Mesenchymal stem cell (in vitro differentiated cells and primary cell): ENCODE data around the gene RABGEF1.
"Not testable (repeated sequence)": the region's sequence is repeated elsewhere in the genome, so short reads cannot be mapped to it uniquely, and the experiment has no call there.

Source experiments
- DNase-seq: peaks from one replicate; pipeline ENCODE4 v3.0.0-alpha.2; 2013
- H2AFZ ChIP-seq: one replicate; pipeline ENCODE4 v1.6.1; 2013; ENCODE audit warnings: low read depth, mild to moderate bottlenecking, control low read depth, inconsistent platforms, low read length, moderate library complexity
- H2AK5ac ChIP-seq: 2 replicates; pipeline ENCODE4 v1.6.1; 2013; ENCODE audit warnings: low read length, moderate library complexity, mild to moderate bottlenecking, inconsistent platforms; ENCODE audit not compliant: severe bottlenecking
- H2BK120ac ChIP-seq: one replicate; pipeline ENCODE4 v1.6.1; 2013; ENCODE audit warnings: low read depth, mild to moderate bottlenecking, inconsistent platforms, low read length, moderate library complexity
- H2BK12ac ChIP-seq, 2 experiments: one replicate each; pipeline ENCODE4 v1.6.1; 2013; ENCODE audit warnings: inconsistent platforms in 2 of 2, low read length in 2 of 2, mild to moderate bottlenecking in 2 of 2, moderate library complexity in 2 of 2, control low read depth in 1 of 2
- H2BK15ac ChIP-seq: one replicate; pipeline ENCODE4 v1.6.1; 2013; ENCODE audit warnings: mild to moderate bottlenecking, low read depth, inconsistent platforms; ENCODE audit not compliant: poor library complexity, severe bottlenecking
- H2BK5ac ChIP-seq: 2 replicates; pipeline ENCODE4 v1.6.1; 2013; ENCODE audit warnings: low read depth, mild to moderate bottlenecking, low read length, control low read depth, inconsistent platforms; ENCODE audit not compliant: poor library complexity, severe bottlenecking
- H3K14ac ChIP-seq, 2 experiments: one replicate each; pipeline ENCODE4 v1.6.1; 2013; ENCODE audit warnings: inconsistent platforms in 2 of 2, low read length in 2 of 2, control low read depth in 1 of 2, mild to moderate bottlenecking in 1 of 2, moderate library complexity in 1 of 2
- H3K18ac ChIP-seq, 2 experiments: one replicate each; pipeline ENCODE4 v1.6.1; 2013; ENCODE audit warnings: inconsistent platforms in 2 of 2, low read length in 2 of 2, control low read depth in 1 of 2, low read depth in 1 of 2, mild to moderate bottlenecking in 1 of 2
- H3K23ac ChIP-seq, 2 experiments: one replicate each; pipeline ENCODE4 v1.6.1; 2013; ENCODE audit warnings: inconsistent platforms in 2 of 2, low read length in 2 of 2, mild to moderate bottlenecking in 2 of 2, moderate library complexity in 2 of 2, control low read depth in 1 of 2
- H3K27ac ChIP-seq: 2 replicates; pipeline ENCODE4 v1.5.1; 2013; ENCODE audit warnings: mild to moderate bottlenecking, moderate library complexity, low read length, control low read depth, inconsistent platforms; ENCODE audit not compliant: poor library complexity, severe bottlenecking
- H3K27me3 ChIP-seq, 2 experiments: 2 replicates each; pipeline versions ENCODE4 v1.6.1 to v1.7.0; 2013; ENCODE audit warnings: low read length in 2 of 2, mild to moderate bottlenecking in 2 of 2, moderate library complexity in 2 of 2, control low read depth in 1 of 2, inconsistent platforms in 1 of 2; ENCODE audit not compliant: control insufficient read depth in 1 of 2, insufficient read depth in 1 of 2
- H3K36me3 ChIP-seq, 2 experiments: 2 replicates each; pipeline versions ENCODE4 v1.6.1 to v1.7.0; 2013; ENCODE audit warnings: low read length in 2 of 2, control low read depth in 1 of 2, inconsistent platforms in 1 of 2, low read depth in 1 of 2, mild to moderate bottlenecking in 1 of 2; ENCODE audit not compliant: insufficient read depth in 2 of 2, control insufficient read depth in 1 of 2
- H3K4ac ChIP-seq, 2 experiments: one replicate each; pipeline ENCODE4 v1.6.1; 2013; ENCODE audit warnings: inconsistent platforms in 2 of 2, low read length in 2 of 2, mild to moderate bottlenecking in 2 of 2, moderate library complexity in 2 of 2, control low read depth in 1 of 2, low read depth in 1 of 2
- H3K4me1 ChIP-seq: 2 replicates; pipeline ENCODE4 v1.6.1; 2013; ENCODE audit warnings: low read depth, low read length, control low read depth; ENCODE audit not compliant: control insufficient read depth, insufficient read depth
- H3K4me2 ChIP-seq: 2 replicates; pipeline ENCODE4 v1.6.1; 2013; ENCODE audit warnings: low read length, mild to moderate bottlenecking, inconsistent platforms; ENCODE audit not compliant: poor library complexity, severe bottlenecking
- H3K4me3 ChIP-seq, 2 experiments: 2 replicates each; pipeline versions ENCODE4 v1.5.1 to v1.7.0; 2013; ENCODE audit warnings: low read length in 2 of 2, mild to moderate bottlenecking in 2 of 2, control low read depth in 1 of 2, low read depth in 1 of 2; ENCODE audit not compliant: insufficient read depth in 1 of 2
- H3K79me1 ChIP-seq: replicated peaks from 2 replicates; pipeline ENCODE4 v1.6.1; 2013; ENCODE audit warnings: mild to moderate bottlenecking, control low read depth, low read length, inconsistent platforms; ENCODE audit not compliant: poor library complexity, severe bottlenecking
- H3K9ac ChIP-seq: 2 replicates; pipeline ENCODE4 v1.7.0; 2013; ENCODE audit warnings: mild to moderate bottlenecking, low read length, moderate library complexity
- H3K9me3 ChIP-seq: 2 replicates; pipeline ENCODE4 v1.7.0; 2013; ENCODE audit warnings: mild to moderate bottlenecking, low read length; ENCODE audit not compliant: control insufficient read depth
- H4K8ac ChIP-seq: one replicate; pipeline ENCODE4 v1.6.1; 2013; ENCODE audit warnings: inconsistent platforms, mild to moderate bottlenecking, low read length, moderate library complexity
- H4K91ac ChIP-seq: one replicate; pipeline ENCODE4 v1.6.1; 2013; ENCODE audit warnings: mild to moderate bottlenecking, low read length, inconsistent platforms
- WGBS: methylation state at CpG from one replicate; pipeline ENCODE4 v1.1.7; 2013; ENCODE audit warnings: mixed read lengths; 5-methylcytosine and 5-hydroxymethylcytosine counted together

The RABGEF1 gene

DNA sequence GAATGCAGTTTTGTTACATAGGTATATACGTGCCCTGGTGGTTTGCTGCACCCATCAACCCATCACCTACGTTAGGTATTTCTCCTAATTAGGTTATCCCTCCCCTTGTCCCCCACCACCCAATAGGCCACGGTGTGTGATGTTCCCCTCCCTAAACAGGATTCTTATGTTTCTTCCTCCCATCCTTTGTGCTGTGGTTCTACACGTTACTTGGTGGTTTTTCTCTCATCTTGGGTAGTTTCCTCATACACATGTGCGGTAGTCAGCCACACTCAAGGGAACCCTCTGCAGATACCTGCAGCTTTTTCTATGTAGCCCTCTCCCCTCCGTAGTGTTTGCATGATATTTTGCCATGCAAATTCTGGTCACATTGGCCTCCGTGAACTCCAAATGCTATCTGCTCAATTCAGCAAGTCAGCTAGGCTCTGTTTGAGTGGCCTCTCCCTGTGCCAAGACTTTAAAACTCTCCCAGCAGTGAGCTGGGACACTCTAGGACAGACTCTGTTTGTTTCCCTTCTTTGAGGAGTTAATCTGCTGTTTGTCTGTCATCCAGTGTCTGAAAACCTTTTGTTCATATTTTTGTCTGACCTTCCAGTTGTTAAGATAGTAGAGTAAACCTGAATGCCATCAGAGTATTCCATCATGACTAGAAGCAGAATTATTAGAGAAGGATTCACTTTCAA, 41.0 kb downstream of the RABGEF1 start:
- Histone ChIP-seq H3K4me2 (no peak overlapping the region), H2BK15ac (no peak overlapping the region), H2BK120ac (peak overlapping the region; percentile 34), H3K23ac (no peak overlapping the region), H3K27ac (no peak overlapping the region), H3K14ac (no peak overlapping the region), H3K4me3 (no peak overlapping the region), H3K79me1 (peaks cover 13% of the 10 kb centered on the region), H3K4ac (no peak overlapping the region), H4K8ac (peak overlapping the region; percentile 23), H3K4me1 (peaks cover 4% of the 10 kb centered on the region), H2BK5ac (no peak overlapping the region), H4K91ac (peak overlapping the region; percentile 15), H2AK5ac (no peak overlapping the region), H3K27me3 (no peaks in the 10 kb centered on the region), H2BK12ac (peak overlapping the region in 1 of 2 experiments; percentile 10), H2AFZ (no peak overlapping the region), H3K18ac (peak overlapping the region; percentile 12 to 61), H3K9me3 (no peaks in the 10 kb centered on the region), H3K36me3 (peaks cover 3 to 97% of the 10 kb centered on the region in 2 experiments), H3K9ac (no peak overlapping the region)
- DNase-seq = no peak
- WGBS = 97% methylated on average over 7 of the region's 7 CpGs

DNA sequence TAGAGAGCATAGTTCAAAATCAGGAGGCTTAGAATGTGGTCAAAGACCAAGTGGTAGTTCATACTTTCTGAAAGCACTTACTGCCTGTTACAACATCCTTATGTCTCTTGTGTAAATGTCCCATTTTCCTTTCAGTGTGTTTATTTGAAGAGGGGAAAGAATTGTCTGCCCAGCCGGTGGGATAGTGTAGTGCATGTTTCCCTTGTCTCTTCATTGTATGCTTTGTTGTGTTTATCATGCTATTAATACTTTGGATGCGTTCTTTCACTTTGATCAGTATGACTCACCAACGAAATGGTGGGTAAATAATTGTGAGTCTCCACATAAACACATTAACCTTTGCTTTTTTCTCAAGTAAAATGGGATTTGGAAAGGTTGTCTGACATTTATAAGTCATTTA, 42.3 kb downstream of the RABGEF1 start:
- H2BK120ac ChIP-seq, H3K23ac ChIP-seq, H3K27me3 ChIP-seq, H2BK15ac ChIP-seq, H3K18ac ChIP-seq, H4K91ac ChIP-seq, H3K4me1 ChIP-seq, H2AFZ ChIP-seq, H2AK5ac ChIP-seq, H2BK12ac ChIP-seq, H4K8ac ChIP-seq, H3K4me2 ChIP-seq, H3K27ac ChIP-seq, H3K4ac ChIP-seq, H3K9me3 ChIP-seq, H3K14ac ChIP-seq, H3K4me3 ChIP-seq, H3K9ac ChIP-seq, H2BK5ac ChIP-seq: not testable (repeated sequence)
- WGBS = no CpG with 5 or more reads among the region's 3 CpGs
- Histone ChIP-seq H3K36me3 (peaks cover 6 to 97% of the 10 kb centered on the region in 2 experiments), H3K79me1 (peaks cover 13% of the 10 kb centered on the region)
- DNase-seq = peak; percentile 84

DNA sequence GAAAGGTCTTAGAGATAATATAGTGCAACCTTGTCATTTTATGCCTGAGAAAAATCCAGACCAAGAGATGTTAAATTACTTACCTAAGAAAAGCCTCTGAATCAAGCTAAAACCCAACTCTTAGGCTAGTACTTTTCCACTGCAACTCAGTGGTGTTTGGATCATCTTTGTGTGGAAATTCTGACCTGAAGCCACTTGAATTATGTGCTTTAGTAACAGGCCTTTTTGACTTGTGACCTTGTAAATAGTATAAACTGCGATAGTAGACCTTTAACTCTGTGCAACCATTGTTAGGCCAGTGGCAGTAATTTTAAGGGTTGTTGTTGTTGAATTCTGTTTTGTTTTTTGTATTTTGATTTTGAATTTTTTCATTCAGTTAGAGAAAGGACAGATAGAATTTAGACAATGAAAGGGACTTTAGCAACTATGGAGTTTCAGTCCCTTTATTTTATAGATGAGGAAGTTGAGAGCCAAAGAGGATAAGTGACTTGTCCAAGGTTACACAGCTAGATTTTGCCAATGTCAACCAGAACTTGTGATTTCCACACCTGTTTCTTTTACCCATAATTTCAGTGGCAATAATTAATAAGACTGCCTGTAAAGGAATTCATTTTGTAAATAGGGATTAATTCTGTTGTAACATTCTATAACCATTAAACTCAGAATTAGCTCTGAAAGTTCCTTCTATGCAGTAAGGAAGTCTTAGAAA, 43.5 kb downstream of the RABGEF1 start:
- H4K8ac ChIP-seq, H2AK5ac ChIP-seq, H3K23ac ChIP-seq, H3K4me3 ChIP-seq, H3K27ac ChIP-seq, H3K9ac ChIP-seq, H3K9me3 ChIP-seq, H3K18ac ChIP-seq, H2AFZ ChIP-seq, H4K91ac ChIP-seq, H3K4me1 ChIP-seq, H3K27me3 ChIP-seq, H2BK120ac ChIP-seq, H3K4me2 ChIP-seq, H2BK12ac ChIP-seq, H3K14ac ChIP-seq, H3K4ac ChIP-seq, H2BK15ac ChIP-seq, H2BK5ac ChIP-seq: not testable (repeated sequence)
- 54% methylated on average over 1 of the region's 1 CpG for WGBS
- Histone ChIP-seq H3K79me1 (peaks cover 13% of the 10 kb centered on the region), H3K36me3 (peaks cover 10 to 96% of the 10 kb centered on the region in 2 experiments)
- peak; percentile 50 for DNase-seq

DNA sequence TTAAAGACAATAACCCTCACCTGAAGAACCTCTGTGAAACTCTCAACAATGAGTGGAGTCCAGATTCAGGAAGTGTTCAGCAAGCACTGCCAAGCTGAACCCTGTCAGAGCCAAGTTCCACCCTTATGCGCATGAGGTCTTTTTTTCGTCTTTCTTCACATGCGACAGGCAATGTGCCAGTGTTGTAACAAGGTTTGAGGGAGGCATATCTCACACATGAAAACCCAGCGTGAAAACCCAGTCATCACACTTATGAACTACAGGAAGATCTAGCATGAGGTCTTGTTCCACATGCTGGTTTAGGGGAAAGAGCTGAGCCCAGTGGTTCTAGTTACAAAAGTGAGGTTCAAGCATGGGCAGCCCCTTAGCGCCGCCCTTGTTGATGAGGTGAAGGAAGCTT, 49.7 kb downstream of the RABGEF1 start:
- Histone ChIP-seq H4K91ac (no peak overlapping the region), H2BK5ac (no peak overlapping the region), H3K23ac (no peak overlapping the region), H2BK120ac (no peak overlapping the region), H3K4ac (no peak overlapping the region), H3K79me1 (peaks cover 18% of the 10 kb centered on the region), H3K27me3 (no peaks in the 10 kb centered on the region), H3K9ac (no peak overlapping the region), H3K18ac (no peak overlapping the region), H3K36me3 (peaks cover 26 to 90% of the 10 kb centered on the region in 2 experiments), H3K4me3 (no peak overlapping the region), H3K14ac (no peak overlapping the region), H2AK5ac (no peak overlapping the region), H3K27ac (no peak overlapping the region), H3K4me1 (no peaks in the 10 kb centered on the region), H3K9me3 (no peaks in the 10 kb centered on the region), H2BK15ac (no peak overlapping the region), H2AFZ (no peak overlapping the region), H4K8ac (no peak overlapping the region), H2BK12ac (no peak overlapping the region), H3K4me2 (no peak overlapping the region)
- WGBS = 96% methylated on average over 5 of the region's 6 CpGs
- DNase-seq = no peak
